Measurements from ENCODE around the gene CHST8.

DNA sequence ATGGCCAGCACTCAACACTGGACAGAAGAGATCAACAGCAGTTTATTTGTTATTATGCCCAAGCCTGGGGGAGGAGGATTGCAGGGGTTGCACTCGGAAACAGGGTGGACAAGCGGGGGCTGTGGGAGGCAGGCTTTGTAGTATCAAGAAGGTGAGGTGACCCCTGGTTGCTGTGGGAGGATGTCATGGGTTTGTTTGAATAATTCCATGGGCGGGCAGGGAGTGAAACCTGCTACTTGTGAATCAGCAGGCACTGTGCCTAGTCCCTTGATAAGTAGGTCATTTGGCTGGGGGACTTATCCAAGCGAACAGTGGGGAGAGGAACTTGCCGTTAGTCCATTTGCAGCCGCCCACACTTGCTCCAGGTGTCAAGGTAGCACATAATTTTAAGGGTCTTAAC lies 90.5 kb downstream of the CHST8 start:
- TF ChIP-seq, protein P1, sequence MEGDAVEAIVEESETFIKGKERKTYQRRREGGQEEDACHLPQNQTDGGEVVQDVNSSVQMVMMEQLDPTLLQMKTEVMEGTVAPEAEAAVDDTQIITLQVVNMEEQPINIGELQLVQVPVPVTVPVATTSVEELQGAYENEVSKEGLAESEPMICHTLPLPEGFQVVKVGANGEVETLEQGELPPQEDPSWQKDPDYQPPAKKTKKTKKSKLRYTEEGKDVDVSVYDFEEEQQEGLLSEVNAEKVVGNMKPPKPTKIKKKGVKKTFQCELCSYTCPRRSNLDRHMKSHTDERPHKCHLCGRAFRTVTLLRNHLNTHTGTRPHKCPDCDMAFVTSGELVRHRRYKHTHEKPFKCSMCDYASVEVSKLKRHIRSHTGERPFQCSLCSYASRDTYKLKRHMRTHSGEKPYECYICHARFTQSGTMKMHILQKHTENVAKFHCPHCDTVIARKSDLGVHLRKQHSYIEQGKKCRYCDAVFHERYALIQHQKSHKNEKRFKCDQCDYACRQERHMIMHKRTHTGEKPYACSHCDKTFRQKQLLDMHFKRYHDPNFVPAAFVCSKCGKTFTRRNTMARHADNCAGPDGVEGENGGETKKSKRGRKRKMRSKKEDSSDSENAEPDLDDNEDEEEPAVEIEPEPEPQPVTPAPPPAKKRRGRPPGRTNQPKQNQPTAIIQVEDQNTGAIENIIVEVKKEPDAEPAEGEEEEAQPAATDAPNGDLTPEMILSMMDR (IDR thresholded peaks at IDR 0.05; ENCODE audit: insufficient read depth, low read length, poor library complexity, severe bottlenecking), result no peak
- TF ChIP-seq EZH2phosphoT487 (conservative IDR thresholded peaks at IDR 0.05; ENCODE audit: low read length), result no peak
